ENCODE results near the gene GALNT2. TPM values are rescaled to one million over a fixed set of nuclear protein-coding genes. Genes with fewer than 3 reads are reported as not detected.

Gene GALNT2
- total and polyA plus RNA-seq, 3 donors from 2014 or later = 63.0 to 135 (median 114) TPM

- H3K4me1 ChIP-seq = peaks cover 11% of the 10 kb centered on the region
- 88 to 91% methylated on average over 4 of the region's 4 CpGs for WGBS, 2 donors
- intact Hi-C loops (cut with DNase I; ENCODE audit: low total_unique reads) = no loop called here
- no peak overlapping the region for H3K4me3 ChIP-seq
- H3K9me3 ChIP-seq = no peaks in the 10 kb centered on the region
- no peaks in the 10 kb centered on the region for H3K36me3 ChIP-seq (ENCODE audit: low read depth, missing control alignments)
- no peak overlapping the region for H3K27ac ChIP-seq
- no peak for TF ChIP-seq CTCF (IDR thresholded peaks at IDR 0.05)
- no peak for TF ChIP-seq POLR2A (IDR thresholded peaks at IDR 0.05)
- H3K27me3 ChIP-seq = no peaks in the 10 kb centered on the region
- peak; percentile 2 for DNase-seq
Observed at GRCh38 chr1:230246551-230246950, 179.5 kb downstream of the GALNT2 start.

GRCh38 chr1:230248016-230248888 is 181.2 kb downstream of the GALNT2 start:
- WGBS, 2 donors = 84 to 89% methylated on average over 8 of the region's 8 CpGs
- Histone ChIP-seq H3K4me3 (no peak overlapping the region), H3K36me3 (ENCODE audit: low read depth, missing control alignments) (peaks cover under 1% of the 10 kb centered on the region), H3K4me1 (peaks cover 17% of the 10 kb centered on the region), H3K9me3 (no peaks in the 10 kb centered on the region), H3K27ac (no peak overlapping the region), H3K27me3 (no peaks in the 10 kb centered on the region)
- TF ChIP-seq POLR2A (IDR thresholded peaks at IDR 0.05) (no peak), CTCF (IDR thresholded peaks at IDR 0.05) (no peak)
- intact Hi-C loops (cut with DNase I; ENCODE audit: low total_unique reads) = no loop called here
- DNase-seq = peak; percentile 3

GRCh38 chr1:230248889-230249270 is 181.8 kb downstream of the GALNT2 start:
- no peak overlapping the region for H3K27ac ChIP-seq
- H3K36me3 ChIP-seq (ENCODE audit: low read depth, missing control alignments) = peaks cover 4% of the 10 kb centered on the region
- peaks cover 17% of the 10 kb centered on the region for H3K4me1 ChIP-seq
- no peaks in the 10 kb centered on the region for H3K27me3 ChIP-seq
- intact Hi-C loops (cut with DNase I; ENCODE audit: low total_unique reads) = no loop called here
- WGBS, 2 donors = 64 to 70% methylated on average over 7 of the region's 7 CpGs
- no peak for DNase-seq
- H3K9me3 ChIP-seq = no peaks in the 10 kb centered on the region
- TF ChIP-seq CTCF (IDR thresholded peaks at IDR 0.05) (no peak), POLR2A (IDR thresholded peaks at IDR 0.05) (no peak)
- no peak overlapping the region for H3K4me3 ChIP-seq

- Histone ChIP-seq H3K4me1 (peaks cover 17% of the 10 kb centered on the region), H3K27ac (no peak overlapping the region), H3K4me3 (no peak overlapping the region), H3K9me3 (no peaks in the 10 kb centered on the region), H3K27me3 (no peaks in the 10 kb centered on the region), H3K36me3 (ENCODE audit: low read depth, missing control alignments) (peaks cover 4% of the 10 kb centered on the region)
- DNase-seq = peak; percentile 88
- WGBS, 2 donors = 78 to 80% methylated on average over 9 to 11 of the region's 11 CpGs
- intact Hi-C loops (cut with DNase I; ENCODE audit: low total_unique reads) = no loop called here
- TF ChIP-seq POLR2A (IDR thresholded peaks at IDR 0.05) (no peak), CTCF (IDR thresholded peaks at IDR 0.05) (no peak)
Observed at GRCh38 chr1:230249695-230250480, 182.8 kb downstream of the GALNT2 start.
